Mesenchymal stem cell (in vitro differentiated cells and primary cell): ENCODE results near the gene CCDC116.

Source experiments
- DNase-seq: peaks from one replicate; pipeline ENCODE4 v3.0.0-alpha.2; 2013
- H2AFZ ChIP-seq: one replicate; pipeline ENCODE4 v1.6.1; 2013; ENCODE audit warnings: low read depth, mild to moderate bottlenecking, control low read depth, inconsistent platforms, low read length, moderate library complexity
- H2AK5ac ChIP-seq: 2 replicates; pipeline ENCODE4 v1.6.1; 2013; ENCODE audit warnings: low read length, moderate library complexity, mild to moderate bottlenecking, inconsistent platforms; ENCODE audit not compliant: severe bottlenecking
- H2BK120ac ChIP-seq: one replicate; pipeline ENCODE4 v1.6.1; 2013; ENCODE audit warnings: low read depth, mild to moderate bottlenecking, inconsistent platforms, low read length, moderate library complexity
- H2BK12ac ChIP-seq, 2 experiments: one replicate each; pipeline ENCODE4 v1.6.1; 2013; ENCODE audit warnings: inconsistent platforms in 2 of 2, low read length in 2 of 2, mild to moderate bottlenecking in 2 of 2, moderate library complexity in 2 of 2, control low read depth in 1 of 2
- H2BK15ac ChIP-seq: one replicate; pipeline ENCODE4 v1.6.1; 2013; ENCODE audit warnings: mild to moderate bottlenecking, low read depth, inconsistent platforms; ENCODE audit not compliant: poor library complexity, severe bottlenecking
- H2BK5ac ChIP-seq: 2 replicates; pipeline ENCODE4 v1.6.1; 2013; ENCODE audit warnings: low read depth, mild to moderate bottlenecking, low read length, control low read depth, inconsistent platforms; ENCODE audit not compliant: poor library complexity, severe bottlenecking
- H3K14ac ChIP-seq, 2 experiments: one replicate each; pipeline ENCODE4 v1.6.1; 2013; ENCODE audit warnings: inconsistent platforms in 2 of 2, low read length in 2 of 2, control low read depth in 1 of 2, mild to moderate bottlenecking in 1 of 2, moderate library complexity in 1 of 2
- H3K18ac ChIP-seq, 2 experiments: one replicate each; pipeline ENCODE4 v1.6.1; 2013; ENCODE audit warnings: inconsistent platforms in 2 of 2, low read length in 2 of 2, control low read depth in 1 of 2, low read depth in 1 of 2, mild to moderate bottlenecking in 1 of 2
- H3K23ac ChIP-seq, 2 experiments: one replicate each; pipeline ENCODE4 v1.6.1; 2013; ENCODE audit warnings: inconsistent platforms in 2 of 2, low read length in 2 of 2, mild to moderate bottlenecking in 2 of 2, moderate library complexity in 2 of 2, control low read depth in 1 of 2
- H3K27ac ChIP-seq: 2 replicates; pipeline ENCODE4 v1.5.1; 2013; ENCODE audit warnings: mild to moderate bottlenecking, moderate library complexity, low read length, control low read depth, inconsistent platforms; ENCODE audit not compliant: poor library complexity, severe bottlenecking
- H3K27me3 ChIP-seq, 2 experiments: 2 replicates each; pipeline versions ENCODE4 v1.6.1 to v1.7.0; 2013; ENCODE audit warnings: low read length in 2 of 2, mild to moderate bottlenecking in 2 of 2, moderate library complexity in 2 of 2, control low read depth in 1 of 2, inconsistent platforms in 1 of 2; ENCODE audit not compliant: control insufficient read depth in 1 of 2, insufficient read depth in 1 of 2
- H3K36me3 ChIP-seq, 2 experiments: 2 replicates each; pipeline versions ENCODE4 v1.6.1 to v1.7.0; 2013; ENCODE audit warnings: low read length in 2 of 2, control low read depth in 1 of 2, inconsistent platforms in 1 of 2, low read depth in 1 of 2, mild to moderate bottlenecking in 1 of 2; ENCODE audit not compliant: insufficient read depth in 2 of 2, control insufficient read depth in 1 of 2
- H3K4ac ChIP-seq, 2 experiments: one replicate each; pipeline ENCODE4 v1.6.1; 2013; ENCODE audit warnings: inconsistent platforms in 2 of 2, low read length in 2 of 2, mild to moderate bottlenecking in 2 of 2, moderate library complexity in 2 of 2, control low read depth in 1 of 2, low read depth in 1 of 2
- H3K4me1 ChIP-seq: 2 replicates; pipeline ENCODE4 v1.6.1; 2013; ENCODE audit warnings: low read depth, low read length, control low read depth; ENCODE audit not compliant: control insufficient read depth, insufficient read depth
- H3K4me2 ChIP-seq: 2 replicates; pipeline ENCODE4 v1.6.1; 2013; ENCODE audit warnings: low read length, mild to moderate bottlenecking, inconsistent platforms; ENCODE audit not compliant: poor library complexity, severe bottlenecking
- H3K4me3 ChIP-seq, 2 experiments: 2 replicates each; pipeline versions ENCODE4 v1.5.1 to v1.7.0; 2013; ENCODE audit warnings: low read length in 2 of 2, mild to moderate bottlenecking in 2 of 2, control low read depth in 1 of 2, low read depth in 1 of 2; ENCODE audit not compliant: insufficient read depth in 1 of 2
- H3K79me1 ChIP-seq: replicated peaks from 2 replicates; pipeline ENCODE4 v1.6.1; 2013; ENCODE audit warnings: mild to moderate bottlenecking, control low read depth, low read length, inconsistent platforms; ENCODE audit not compliant: poor library complexity, severe bottlenecking
- H3K9ac ChIP-seq: 2 replicates; pipeline ENCODE4 v1.7.0; 2013; ENCODE audit warnings: mild to moderate bottlenecking, low read length, moderate library complexity
- H3K9me3 ChIP-seq: 2 replicates; pipeline ENCODE4 v1.7.0; 2013; ENCODE audit warnings: mild to moderate bottlenecking, low read length; ENCODE audit not compliant: control insufficient read depth
- H4K8ac ChIP-seq: one replicate; pipeline ENCODE4 v1.6.1; 2013; ENCODE audit warnings: inconsistent platforms, mild to moderate bottlenecking, low read length, moderate library complexity
- H4K91ac ChIP-seq: one replicate; pipeline ENCODE4 v1.6.1; 2013; ENCODE audit warnings: mild to moderate bottlenecking, low read length, inconsistent platforms
- WGBS: methylation state at CpG from one replicate; pipeline ENCODE4 v1.1.7; 2013; ENCODE audit warnings: mixed read lengths; 5-methylcytosine and 5-hydroxymethylcytosine counted together

Gene CCDC116

GRCh38 chr22:21626735-21627469 is 5.7 kb upstream of the CCDC116 start:
- Histone ChIP-seq H2AK5ac (no peak overlapping the region), H3K23ac (no peak overlapping the region), H3K4me3 (no peak overlapping the region), H3K4me2 (no peak overlapping the region), H3K4ac (no peak overlapping the region), H3K9me3 (no peaks in the 10 kb centered on the region), H3K27ac (no peak overlapping the region), H3K4me1 (peaks cover 24% of the 10 kb centered on the region), H2BK12ac (no peak overlapping the region), H4K8ac (no peak overlapping the region), H3K36me3 (peaks cover 21 to 63% of the 10 kb centered on the region in 2 experiments), H2AFZ (no peak overlapping the region), H2BK5ac (no peak overlapping the region), H3K18ac (no peak overlapping the region), H3K14ac (no peak overlapping the region), H3K9ac (no peak overlapping the region), H3K27me3 (no peaks in the 10 kb centered on the region), H2BK15ac (no peak overlapping the region), H3K79me1 (peaks cover 37% of the 10 kb centered on the region), H4K91ac (no peak overlapping the region), H2BK120ac (no peak overlapping the region)
- 86% methylated on average over 11 of the region's 11 CpGs for WGBS
- no peak for DNase-seq

- Histone ChIP-seq H3K27ac (no peak overlapping the region), H4K91ac (peak overlapping the region; percentile 75), H2BK5ac (no peak overlapping the region), H2BK120ac (no peak overlapping the region), H3K79me1 (peaks cover 28% of the 10 kb centered on the region), H2BK15ac (no peak overlapping the region), H3K23ac (no peak overlapping the region), H3K14ac (peak overlapping the region in 1 of 2 experiments; percentile 29), H4K8ac (peak overlapping the region; percentile 70), H3K4me1 (peaks cover 22% of the 10 kb centered on the region), H2AK5ac (peak overlapping the region; percentile 3), H3K9ac (peak overlapping the region; percentile 94), H3K4me2 (peak overlapping the region; percentile 67), H3K18ac (peak overlapping the region in 1 of 2 experiments; percentile 32), H2BK12ac (peak overlapping the region in 1 of 2 experiments; percentile 52), H3K4me3 (peak overlapping the region; percentile 94 to 95), H3K9me3 (no peaks in the 10 kb centered on the region), H3K27me3 (no peaks in the 10 kb centered on the region), H3K36me3 (peaks cover 5 to 47% of the 10 kb centered on the region in 2 experiments), H2AFZ (no peak overlapping the region), H3K4ac (peak overlapping the region; percentile 5 to 54)
- DNase-seq: no peak
- 94% methylated on average over 62 of the region's 74 CpGs for WGBS
Measured at GRCh38 chr22:21628386-21629254, 3.9 kb upstream of the CCDC116 start.

GRCh38 chr22:21629255-21630149 is 3.1 kb upstream of the CCDC116 start, which contains the start of gene YDJC:
TSS of gene YDJC (minus strand) at chr22:21630022. CDS start at chr22:21630014, 8 bp downstream.
- Histone ChIP-seq H3K79me1 (peaks cover 22% of the 10 kb centered on the region), H3K27ac (peak within 1 kb of the TSS; percentile 38), H3K27me3 (no peaks in the 10 kb centered on the region), H4K8ac (peak within 1 kb of the TSS; percentile 94), H3K18ac (peak within 1 kb of the TSS; percentile 92 to 94), H2BK120ac (no peak within 1 kb of the TSS), H2BK12ac (peak within 1 kb of the TSS in 1 of 2 experiments; percentile 52), H3K9ac (peak within 1 kb of the TSS; percentile 94), H3K23ac (peak within 1 kb of the TSS in 1 of 2 experiments; percentile 89), H3K4me3 (peak within 1 kb of the TSS; percentile 94 to 95), H3K14ac (peak within 1 kb of the TSS in 1 of 2 experiments; percentile 97), H2BK15ac (peak within 1 kb of the TSS; percentile 79), H3K36me3 (peaks cover 0 to 39% of the 10 kb centered on the region in 2 experiments), H3K4me1 (peaks cover 19% of the 10 kb centered on the region), H3K4me2 (peak within 1 kb of the TSS; percentile 67), H2AK5ac (peak within 1 kb of the TSS; percentile 3), H2BK5ac (no peak within 1 kb of the TSS), H3K4ac (peak within 1 kb of the TSS; percentile 27 to 87), H4K91ac (peak within 1 kb of the TSS; percentile 95), H2AFZ (peak within 1 kb of the TSS; percentile 96), H3K9me3 (no peaks in the 10 kb centered on the region)
- 1% methylated on average over 82 of the region's 93 CpGs for WGBS
- DNase-seq: peak; percentile 90
